COR-L47 (cell line): Measurements from ENCODE around the gene STK32A.
A peak's percentile ranks its signal among the peaks of the same experiment; 100 is the strongest.

Experiments
- DNase-seq: peaks from one replicate; lab custom pipeline; 2025; lab: John Stamatoyannopoulos, UW

The STK32A gene

DNA sequence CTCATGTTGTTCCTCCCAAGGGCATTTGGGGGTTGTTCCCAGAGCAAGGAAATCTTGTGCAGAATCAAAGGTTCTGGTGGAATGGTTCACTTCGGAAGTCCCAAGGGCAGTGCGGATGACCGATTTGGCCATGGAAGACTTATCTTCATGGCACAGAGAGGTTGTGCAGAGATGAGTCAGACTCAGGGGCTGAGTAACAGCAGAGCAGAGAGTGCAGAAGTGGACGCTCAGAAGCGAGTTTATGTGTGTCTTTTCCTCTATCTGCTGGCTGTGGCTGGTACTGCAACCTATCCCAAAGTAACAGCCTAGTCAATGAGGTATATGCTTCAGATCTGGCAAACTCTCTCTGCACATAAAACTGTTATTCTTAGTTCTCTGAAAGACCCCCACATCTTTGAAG is 157.0 kb downstream of the STK32A start:
- peak; percentile 11 for DNase-seq

DNA sequence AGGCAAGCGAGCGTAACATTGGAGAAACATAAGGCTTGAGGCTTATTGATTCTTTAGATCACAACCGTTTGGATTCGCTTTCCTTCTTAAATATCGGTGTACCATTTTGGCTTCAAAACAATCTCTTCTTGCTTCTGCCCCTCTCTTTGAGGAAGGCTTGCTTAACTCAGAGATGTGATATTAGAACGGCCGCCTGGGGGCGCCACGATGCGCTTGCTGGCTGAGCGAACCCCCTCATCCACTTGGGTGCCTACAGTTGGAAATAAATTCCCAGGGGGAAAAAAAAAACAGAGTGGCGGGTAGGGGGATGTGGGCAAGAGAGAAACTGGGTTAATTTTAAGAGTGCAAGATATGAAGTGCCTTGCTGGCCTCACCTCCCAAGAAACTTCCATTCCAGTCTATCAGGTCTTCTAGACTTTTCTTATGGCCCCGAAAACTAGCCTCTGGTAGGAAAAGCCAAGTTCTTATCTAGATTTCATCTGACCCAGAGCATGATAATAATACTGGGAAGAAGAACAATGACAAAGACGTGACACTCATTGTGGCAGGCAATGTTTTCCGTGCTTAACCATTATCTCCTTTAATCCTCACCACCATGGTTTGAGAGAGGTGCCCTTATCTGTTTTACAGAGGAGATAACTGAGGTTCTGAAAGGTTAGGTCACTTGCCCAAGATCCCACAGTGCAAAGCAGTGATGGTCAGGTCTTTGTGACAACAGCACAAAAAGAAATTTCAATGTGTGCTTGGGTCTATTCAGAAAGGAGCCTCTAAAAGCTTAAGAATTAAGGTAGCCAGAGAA is 159.2 kb downstream of the STK32A start:
- no peak for DNase-seq

DNA sequence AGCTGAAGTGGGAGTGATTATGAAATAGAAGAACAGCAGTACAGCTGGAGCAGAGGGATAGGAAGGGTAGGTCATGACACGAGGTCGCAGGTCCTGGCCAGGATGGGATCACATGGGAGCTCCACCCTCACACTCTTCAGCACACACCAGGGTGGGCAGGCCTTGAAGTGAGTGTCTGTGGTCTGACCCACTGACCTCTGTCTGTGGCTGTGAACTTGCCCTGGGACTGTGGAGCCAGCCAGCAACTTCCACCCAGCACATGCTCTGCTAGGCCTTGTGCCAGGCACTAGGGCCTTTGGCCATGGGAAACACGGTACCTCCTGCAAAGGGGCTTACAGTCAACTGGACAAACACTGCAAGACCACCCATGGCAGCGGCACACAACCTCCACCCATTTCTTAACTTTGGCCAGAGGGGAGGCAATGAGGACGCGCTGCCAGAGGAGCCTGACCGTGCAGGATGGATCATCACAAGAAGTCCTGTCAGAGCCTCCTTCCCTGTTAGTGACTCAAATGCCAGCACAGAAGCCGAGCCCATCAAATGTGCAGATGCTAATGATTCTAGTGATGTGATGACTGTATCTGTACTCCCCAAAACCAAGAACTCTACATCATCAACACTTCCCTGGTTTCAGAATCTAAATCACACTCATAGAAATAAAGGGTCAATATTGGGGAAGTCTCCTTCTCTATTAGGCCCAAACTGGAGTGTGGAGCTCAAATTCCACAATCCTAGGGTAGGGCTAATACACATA is 161.4 kb downstream of the STK32A start:
- DNase-seq = no peak

DNA sequence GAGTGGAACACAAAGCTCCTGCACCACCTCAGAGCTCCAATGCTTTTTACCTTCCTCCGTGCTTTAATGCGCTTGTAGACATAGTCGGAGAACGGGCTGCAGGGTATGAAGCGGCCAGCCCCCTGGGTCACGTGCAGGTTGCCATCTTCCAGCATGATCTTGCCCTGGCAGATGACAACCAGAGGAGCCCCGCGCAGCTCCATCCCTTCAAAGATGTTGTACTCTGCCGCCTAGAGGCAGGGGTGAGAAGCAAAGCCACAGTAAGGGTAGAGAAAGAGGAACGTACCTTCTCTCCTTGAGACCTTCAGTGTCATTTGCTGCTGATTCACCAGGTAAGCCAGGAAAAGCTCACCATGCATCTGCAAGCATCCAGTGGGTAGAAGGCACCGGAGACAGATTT is 162.8 kb downstream of the STK32A start:
- DNase-seq = no peak

DNA sequence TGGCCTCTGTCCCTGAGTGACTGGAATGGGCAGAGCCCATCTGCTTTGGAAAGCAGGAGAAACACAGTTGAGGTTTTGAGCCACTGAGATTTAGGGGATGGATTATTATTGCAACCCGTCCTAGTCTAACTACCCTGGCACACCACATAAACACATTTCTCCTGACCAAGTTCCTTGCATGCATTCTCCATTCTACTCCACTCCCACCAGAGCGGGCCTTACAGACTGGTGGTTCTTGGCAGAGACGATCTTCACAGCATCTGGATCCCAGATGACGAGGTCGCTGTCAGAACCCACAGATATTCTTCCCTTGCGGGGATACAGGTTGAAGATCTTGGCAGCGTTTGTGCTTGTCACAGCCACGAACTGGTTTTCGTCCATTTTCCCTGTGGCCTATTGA is 164.0 kb downstream of the STK32A start:
- no peak for DNase-seq

DNA sequence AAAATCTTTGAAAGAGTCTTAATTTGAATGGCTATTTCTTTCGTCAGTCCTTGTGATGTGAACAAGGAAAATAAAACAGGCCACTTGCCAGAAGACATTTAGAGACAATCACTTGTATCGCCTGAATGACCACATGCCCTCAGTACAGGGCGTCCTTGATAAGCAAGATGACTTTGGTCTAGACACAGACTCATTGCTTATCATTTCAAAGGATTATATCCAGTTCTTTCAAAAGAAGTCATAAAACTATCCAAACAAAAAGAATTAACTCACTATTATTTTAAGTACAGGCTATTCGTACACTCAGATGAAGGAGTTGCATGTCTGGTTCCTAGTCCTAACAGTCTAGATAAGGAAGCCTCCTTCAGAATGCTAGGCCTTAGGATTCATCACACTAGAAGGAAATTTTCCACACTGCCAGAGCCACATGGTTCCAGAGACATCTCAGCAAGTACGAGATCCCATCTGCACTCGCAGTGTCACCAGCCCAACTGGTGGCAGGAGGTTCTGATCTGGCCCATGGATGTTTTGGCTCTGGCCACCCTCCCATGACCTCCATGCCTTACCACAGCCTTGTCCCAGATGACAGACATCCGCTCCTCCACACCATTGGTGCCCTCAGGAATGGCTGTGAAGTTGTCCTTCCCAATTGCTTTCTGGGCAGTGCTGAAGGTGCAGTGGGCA is 165.4 kb downstream of the STK32A start:
- no peak for DNase-seq

DNA sequence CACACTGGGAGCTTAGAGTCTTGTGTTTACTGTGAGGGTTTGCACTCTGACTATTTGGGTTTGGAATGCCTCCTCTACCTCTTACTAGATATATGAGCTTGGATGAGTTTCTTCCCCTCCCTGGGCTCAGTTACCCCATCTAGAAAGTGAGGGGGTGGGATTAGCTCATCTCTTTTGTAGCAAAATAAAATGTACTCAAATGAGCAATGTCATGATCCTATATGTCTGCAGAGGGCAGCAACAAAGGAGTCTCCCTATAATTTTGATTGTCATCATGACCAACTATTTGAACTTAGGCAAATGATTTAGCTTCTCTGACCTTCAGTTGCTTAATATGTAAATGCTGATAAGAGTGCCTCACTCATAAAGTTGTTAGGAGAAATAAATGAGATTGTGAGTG is 166.1 kb downstream of the STK32A start:
- no peak for DNase-seq

DNA sequence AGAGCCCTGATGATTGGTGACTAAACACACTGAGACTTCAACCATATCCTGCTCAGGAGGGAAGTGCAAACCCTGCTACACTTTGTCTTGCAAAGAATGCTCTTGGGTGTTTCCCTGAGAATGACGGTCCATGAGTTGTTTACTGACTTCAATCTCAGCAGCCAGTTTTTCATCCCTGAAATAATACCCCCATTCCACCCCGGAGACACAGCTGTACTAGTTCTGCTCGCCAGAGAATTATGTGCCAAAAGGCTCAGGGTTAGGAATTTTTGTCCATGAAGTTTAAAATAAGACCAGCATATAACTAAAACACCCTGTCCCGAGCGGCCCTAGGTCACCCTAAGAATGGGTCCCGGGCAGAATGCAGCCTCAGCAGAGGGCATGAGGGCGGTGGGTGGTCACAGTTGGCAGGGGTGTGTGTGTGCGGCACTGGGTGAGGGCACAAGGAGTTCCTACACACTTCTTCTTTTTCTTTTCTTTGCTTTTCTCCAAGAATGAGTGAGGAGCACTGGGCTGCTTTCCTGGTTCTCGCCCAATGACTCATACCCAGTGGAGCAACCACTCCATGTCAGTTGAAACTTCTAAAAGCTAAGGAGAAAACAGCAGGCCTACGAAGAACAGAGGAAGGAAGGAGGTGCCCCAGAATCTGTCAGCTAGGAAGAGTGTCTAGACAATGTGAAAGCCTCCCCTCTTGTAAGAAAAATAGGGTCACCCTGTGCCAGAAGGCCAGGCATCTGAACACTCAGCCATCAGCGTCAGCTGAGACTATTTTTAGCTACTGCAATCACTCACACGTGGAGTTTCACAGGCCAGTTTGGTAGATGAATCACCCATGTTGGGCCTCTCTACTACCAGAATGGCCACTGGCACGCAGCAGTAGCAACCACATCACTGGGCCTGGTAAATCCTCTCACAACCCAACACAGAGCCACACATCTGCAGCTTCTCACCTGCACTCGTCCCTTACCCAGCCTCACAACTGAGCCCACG is 169.1 kb downstream of the STK32A start:
- DNase-seq = no peak

DNA sequence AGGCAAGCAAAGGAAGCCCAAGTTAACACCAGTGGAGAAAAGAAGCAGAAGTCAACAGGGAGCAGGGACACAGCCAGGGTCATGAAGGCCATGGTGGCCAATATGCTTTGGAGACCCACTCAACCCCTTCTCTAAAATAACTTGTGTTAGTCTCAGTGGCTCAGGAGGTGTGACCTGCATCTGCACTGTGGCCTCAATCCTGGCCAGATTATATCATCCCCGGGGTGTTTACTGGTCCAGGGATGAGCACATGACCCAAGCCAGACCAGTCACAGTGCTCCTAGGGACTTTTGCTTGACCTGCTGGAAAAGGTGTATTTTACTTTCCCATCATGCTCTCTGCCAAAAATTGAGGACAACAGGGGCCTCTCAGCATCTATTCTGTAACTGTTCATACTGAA is 169.9 kb downstream of the STK32A start:
- no peak for DNase-seq

DNA sequence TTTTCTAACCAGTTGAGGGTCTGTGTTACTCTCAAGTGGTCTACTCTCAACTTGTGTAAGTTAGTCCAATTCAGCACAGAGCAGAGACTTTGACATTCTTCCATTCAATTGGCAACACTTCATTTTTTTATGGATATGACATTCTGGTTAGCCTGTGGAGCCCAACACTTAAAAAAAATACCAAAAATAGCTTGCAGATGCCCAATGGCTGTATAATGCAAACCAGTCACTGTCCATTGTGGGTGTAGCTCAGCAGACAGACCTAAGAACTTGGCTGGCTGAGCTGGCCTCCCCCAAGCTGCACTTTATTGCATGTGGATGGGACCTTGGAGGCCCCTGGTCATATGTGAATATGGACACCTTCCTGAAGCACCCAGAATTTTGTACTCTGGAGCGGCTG is 171.8 kb downstream of the STK32A start:
- no peak for DNase-seq

DNA sequence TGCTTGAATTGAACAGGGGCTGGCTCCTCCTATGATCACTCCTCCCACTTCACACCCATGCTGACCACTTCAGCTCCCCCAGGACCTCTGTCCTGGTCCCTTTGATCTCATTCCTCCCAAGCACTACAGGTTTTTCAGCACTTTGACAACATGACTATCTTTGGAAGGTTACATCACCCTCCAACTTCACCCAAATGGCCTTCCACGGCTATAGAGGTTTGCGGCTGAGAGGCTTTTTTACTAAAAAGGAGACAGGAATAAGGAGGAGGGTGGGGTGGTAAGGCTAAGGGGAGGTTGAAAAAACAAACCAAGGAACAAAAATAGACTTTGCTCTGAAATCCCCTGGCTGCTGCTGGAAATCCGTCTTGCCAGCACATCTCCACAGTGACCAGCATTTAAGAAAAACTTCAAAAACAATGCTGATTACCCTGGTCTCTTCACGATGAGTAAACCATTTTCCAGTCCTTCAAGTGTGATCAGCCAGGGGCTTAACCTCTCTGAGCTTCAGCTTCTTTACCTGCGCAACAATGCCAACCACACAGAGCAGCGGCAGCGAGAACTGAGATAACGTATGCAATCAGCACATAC is 172.4 kb downstream of the STK32A start:
- DNase-seq = no peak

DNA sequence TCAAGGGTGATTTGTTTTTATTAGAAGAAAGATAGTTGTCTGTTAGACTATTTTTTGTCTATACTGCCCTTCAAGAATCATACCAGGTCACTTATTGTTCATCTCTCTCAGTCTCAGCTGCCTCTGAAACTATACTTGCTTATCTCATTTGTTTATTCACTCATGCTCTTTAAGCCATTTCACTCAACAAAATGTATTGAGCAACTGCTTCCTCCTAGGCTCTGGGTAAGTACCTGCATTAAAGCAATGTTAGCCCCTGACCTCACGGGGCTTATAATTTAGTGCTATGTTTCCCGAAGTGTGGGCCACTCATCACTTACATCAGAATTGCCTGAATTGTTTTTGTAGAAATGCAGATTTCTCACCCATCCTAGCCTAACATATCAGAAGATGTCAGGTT is 174.2 kb downstream of the STK32A start:
- DNase-seq = no peak

DNA sequence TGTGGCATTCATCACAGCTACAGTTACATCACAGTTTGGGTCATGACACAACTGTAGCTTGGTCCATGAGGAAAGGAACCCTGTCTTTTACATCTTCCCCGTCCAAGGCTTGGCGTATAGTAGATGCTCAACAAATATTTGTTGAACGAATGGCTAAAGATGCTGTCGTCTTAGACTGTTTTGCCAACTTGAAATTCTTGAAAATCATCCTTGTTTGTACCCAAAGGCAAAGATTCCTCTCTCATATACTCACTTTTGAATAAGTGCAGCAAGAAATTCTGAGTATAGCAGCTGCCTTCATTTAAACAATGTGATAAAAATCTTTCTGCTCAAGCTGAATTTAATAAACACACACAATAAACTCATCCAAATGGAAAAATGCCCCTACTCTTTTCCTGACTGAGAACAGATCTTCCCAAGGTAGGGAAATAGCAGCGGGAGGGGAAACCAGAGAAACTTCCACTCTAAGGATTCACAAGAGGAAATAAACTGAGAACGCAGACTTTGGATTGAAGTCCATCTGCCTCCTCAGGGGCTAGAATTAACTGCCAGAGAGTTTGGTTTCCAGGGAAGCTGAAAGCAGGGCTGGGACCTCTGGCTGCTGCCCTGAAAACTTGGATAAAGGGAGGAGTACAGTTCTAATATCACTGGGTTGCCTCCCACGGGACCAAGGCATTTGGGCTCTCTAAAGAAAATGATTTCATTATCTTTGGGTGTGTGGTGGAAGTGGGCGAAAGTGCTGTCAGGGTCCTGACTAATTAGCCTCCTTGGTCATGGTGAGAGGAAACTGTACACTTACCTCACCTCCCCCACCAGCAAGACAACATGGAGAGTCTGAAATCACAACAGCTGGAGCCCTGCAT is 175.9 kb downstream of the STK32A start:
- DNase-seq = no peak

DNA sequence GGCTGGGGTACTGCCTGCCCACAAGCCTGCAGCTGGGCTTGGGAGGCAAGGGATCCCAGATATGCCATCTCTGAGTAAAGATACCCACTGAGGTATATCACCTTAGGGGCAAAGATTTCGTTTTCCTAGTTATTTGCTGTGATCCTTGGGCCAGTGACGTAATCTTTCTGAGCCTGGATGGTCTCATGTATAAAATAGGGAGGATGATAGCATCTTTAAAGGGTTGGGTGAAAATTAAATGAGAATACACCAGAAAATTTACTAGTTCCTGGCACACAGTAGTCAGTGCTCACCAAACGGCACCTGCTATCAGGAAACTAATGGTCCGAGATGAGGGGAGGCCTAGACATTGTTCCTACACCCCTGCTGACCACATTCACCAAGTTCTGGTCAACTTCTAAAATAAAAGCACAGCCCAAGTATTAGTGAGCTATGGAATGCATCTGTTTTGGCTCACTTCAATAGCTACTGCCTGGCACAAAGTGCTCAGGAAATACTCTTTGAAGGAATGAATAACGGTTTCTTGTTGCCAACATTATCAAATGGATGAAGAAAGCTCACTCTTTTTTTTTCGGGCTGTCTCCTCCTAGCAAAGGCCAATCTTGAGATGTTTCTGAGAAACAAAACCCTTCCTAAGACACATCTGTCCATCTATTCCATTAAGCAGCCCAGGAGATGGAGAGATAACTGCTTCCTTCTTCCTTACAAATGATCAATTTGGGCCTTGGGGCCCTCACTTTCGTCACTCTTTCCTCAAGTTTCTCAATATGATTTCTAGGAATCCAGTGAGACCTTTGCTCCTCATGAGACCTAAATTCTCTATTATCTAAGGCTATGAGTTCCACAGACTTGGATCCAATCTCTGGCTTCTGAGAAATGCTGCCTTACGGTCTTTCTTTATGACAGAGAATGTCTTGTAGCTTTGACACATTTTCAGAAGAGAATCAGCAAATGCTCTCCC is 176.8 kb downstream of the STK32A start:
- DNase-seq = no peak

DNA sequence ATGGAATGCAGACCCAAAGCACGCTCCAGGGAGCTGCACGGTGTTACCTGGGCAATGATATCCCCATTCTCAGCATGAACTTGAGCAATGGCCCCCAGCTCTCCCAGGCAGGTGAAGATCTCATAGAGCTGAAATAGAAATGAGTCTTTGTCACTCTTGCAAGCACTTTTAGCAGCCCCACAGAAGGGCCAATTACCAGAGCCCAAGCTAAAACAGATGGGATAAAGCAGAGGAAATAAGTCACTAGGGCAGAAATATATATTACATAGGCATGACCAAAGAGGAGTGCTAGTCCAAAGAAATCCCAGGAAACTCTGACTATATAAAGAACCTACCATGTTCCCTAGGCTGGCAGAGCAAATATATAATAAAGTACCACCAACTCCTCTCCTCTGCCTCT is 177.7 kb downstream of the STK32A start:
- DNase-seq = no peak

DNA sequence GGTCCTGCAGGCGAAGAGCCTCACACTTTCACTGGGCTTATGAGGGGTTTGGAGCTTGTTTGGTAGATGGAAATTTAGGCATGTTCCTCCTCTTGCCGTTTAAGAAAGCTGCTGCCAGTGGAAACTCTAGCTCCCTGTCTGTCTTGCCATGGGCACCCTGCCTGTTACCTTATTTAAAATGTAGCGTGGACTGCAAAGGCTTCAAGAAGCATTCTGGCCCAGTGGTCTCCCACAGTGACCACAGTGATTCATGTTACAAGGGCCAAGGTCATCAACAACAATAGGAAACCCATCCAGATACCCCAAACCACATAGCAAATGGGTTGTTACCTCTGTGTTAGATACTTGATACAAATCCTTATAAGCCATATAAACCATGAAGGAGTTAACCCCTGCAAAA is 178.4 kb downstream of the STK32A start:
- no peak for DNase-seq

DNA sequence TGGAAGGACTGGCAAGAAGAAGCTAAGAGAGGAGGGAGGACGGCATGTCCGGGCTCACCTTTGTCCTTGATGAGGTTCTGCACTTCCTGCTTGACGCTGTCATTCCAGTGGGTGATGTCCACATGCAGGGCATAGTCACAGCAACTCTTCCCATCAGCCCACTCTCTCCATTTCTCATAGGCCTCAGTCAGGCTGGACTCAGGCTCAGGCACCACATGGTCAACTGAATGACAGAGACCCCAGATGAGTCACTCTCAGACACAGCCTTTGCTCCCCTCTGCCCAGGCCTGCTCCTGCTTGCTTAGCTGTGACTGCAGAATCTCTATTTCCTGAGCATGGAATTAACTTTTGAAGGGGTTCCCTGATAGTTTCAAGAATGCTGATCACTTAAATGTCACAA is 180.8 kb downstream of the STK32A start:
- DNase-seq = no peak

DNA sequence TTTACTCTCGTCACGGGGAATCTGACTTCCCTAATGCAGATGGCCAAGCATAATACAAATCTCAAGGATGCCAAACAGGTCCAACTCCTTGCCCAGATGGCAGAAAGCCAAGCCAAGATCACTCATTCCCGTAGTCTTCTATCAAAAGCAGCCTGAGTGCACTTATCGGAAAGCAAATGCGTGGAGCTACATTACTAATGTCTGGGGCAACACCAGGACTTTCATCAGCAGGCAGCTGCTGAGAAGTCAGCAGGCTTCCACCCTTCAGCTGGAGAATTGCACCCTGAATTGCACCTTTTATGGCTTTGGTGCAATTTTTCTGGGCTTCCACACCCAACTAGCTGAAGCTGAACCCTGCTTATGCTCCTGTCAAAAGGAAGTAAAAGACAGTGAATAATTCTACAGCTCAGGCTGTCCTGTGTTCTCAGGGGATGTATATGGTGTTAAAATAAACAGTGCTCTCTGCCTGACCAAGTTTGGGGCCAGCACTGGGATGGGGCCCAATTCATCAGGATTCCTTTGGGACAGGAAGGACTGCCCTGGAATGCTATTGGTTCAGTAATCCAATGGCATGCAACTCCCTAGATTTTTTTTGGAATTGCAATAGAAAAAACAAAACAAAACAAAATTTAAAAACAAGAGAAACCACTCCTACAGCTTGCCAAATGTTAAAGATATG is 182.4 kb downstream of the STK32A start:
- no peak for DNase-seq

DNA sequence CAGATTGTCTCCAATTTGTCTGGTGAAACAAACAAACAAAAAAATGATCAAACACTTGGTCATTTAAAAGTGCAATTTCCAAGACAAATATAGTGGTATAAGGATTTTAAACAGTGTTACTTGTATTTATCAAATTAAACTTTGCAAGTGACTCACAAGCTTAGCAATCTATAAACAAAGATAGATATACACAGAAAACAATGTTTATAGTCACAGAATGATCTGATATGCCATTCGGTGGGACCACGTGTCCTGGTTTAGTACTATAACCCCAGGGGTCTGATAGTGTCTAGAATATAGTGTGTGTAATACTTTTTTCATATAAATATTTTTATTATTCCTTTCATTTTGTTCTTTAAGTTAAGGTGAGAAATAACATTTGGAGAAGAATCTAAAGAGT is 183.8 kb downstream of the STK32A start:
- DNase-seq = no peak
